Esophagus muscularis mucosa (tissue), 4 donors: ENCODE data around the gene MBNL1. TPM values are rescaled to one million over a fixed set of nuclear protein-coding genes. Genes with fewer than 3 reads are reported as not detected.

Source experiments
- DNase-seq: peaks from one replicate; pipeline ENCODE4 v3.0.0-alpha.2; 2017; ENCODE audit errors: extremely low spot score
- H3K27ac ChIP-seq, 4 donors: fragments of 200-600 bp; sonication (generic); replicated peaks in 1 of 4; 1 replicate in 3 of 4; 2 replicates in 1 of 4; pipeline ENCODE4 v1.5.1; 2016 to 2019; ENCODE audit warnings: mild to moderate bottlenecking in 1 of 4
- H3K27me3 ChIP-seq, 4 donors: fragments of 200-600 bp; sonication (generic); one replicate each; pipeline versions ENCODE4 v1.5.1 to v1.6.0; 2016 to 2019
- H3K36me3 ChIP-seq, 4 donors: fragments of 200-600 bp; sonication (generic); one replicate each; pipeline ENCODE4 v1.5.1; 2016 to 2019
- H3K4me1 ChIP-seq, 4 donors: fragments of 200-600 bp; sonication (generic); one replicate each; pipeline ENCODE4 v1.5.1; 2016 to 2019
- H3K4me3 ChIP-seq, 4 donors: fragments of 200-600 bp; sonication (generic); 1 replicate in 2 of 4; 2 replicates in 2 of 4; pipeline ENCODE4 v1.5.1; 2016 to 2019; ENCODE audit warnings: mild to moderate bottlenecking in 4 of 4, moderate library complexity in 1 of 4
- H3K9me3 ChIP-seq, 4 donors: fragments of 200-600 bp; sonication (generic); 1 replicate in 3 of 4; 2 replicates in 1 of 4; pipeline ENCODE4 v1.5.1; 2016 to 2019
- EP300 ChIP-seq: sonication (generic); formaldehyde crosslinking; IDR thresholded peaks from one replicate; pipeline ENCODE4 v1.6.1; 2017; ENCODE audit warnings: antibody characterized with exemption
- POLR2A ChIP-seq: fragments of 450-650 bp; IDR thresholded peaks from one replicate; pipeline ENCODE4 v1.6.1; 2017; ENCODE audit warnings: antibody characterized with exemption, moderate library complexity, mild to moderate bottlenecking, low read depth
- POLR2AphosphoS5 ChIP-seq, 2 donors: sonication (generic); formaldehyde crosslinking; IDR thresholded peaks; one replicate each; pipeline ENCODE4 v1.6.1; 2017; ENCODE audit warnings: antibody characterized with exemption in 2 of 2
- WGBS: methylation state at CpG from one replicate; pipeline ENCODE4 v1.1.5; 2018; 5-methylcytosine and 5-hydroxymethylcytosine counted together
- intact Hi-C: fragments of 100-400 bp; cut with DNase I; formaldehyde crosslinking; loops from one replicate; pipeline ENCODE4 v1.15.1; 2023
- total RNA-seq, 4 donors: library from RNA; depleted of rRNA; stranded (reverse); fragments of >200 nt; gene quantifications; one replicate each; pipeline versions ENCODE4 v1.1.0 to v1.2.1, GENCODE V29; 2016
- TF ChIP-seq, protein P1 (sequence below), 3 experiments: fragments of 200-600 bp in 2 of 3; fragments of 450-650 bp in 1 of 3; sonication (generic) in 2 of 3; IDR thresholded peaks; one replicate each; pipeline ENCODE4 v1.5.1; 2017 to 2019; ENCODE audit warnings: antibody characterized with exemption in 3 of 3, mild to moderate bottlenecking in 2 of 3, moderate library complexity in 1 of 3

MBNL1 gene
- total RNA-seq, 4 donors from 2014 or later = 635 to 868 (median 720) TPM

DNA sequence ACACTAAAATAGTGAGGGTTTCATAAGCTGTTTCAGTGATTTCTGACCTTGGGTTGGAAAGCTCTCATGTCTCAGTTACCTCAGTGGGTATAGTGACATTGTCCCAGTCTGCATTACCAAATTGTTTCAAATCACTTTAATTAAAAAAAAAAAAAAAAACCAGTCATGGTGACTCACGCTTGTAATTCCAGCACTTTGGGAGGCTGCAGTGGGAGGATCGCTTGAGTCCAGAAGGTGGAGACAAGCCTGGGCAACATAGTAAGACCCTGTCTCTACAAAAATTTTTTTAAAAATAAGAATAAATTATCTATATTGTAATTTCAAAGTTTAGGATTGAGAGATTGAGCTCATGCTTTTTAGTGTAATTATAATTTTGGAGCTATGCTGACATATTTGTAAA lies 78.0 kb downstream of the MBNL1 start:
- Histone ChIP-seq H3K27ac (no peak overlapping the region), H3K4me1 (peaks cover 52 to 89% (median 74%) of the 10 kb centered on the region in 4 donors), H3K27me3 (no peaks in the 10 kb centered on the region), H3K4me3 (no peak overlapping the region), H3K9me3 (no peaks in the 10 kb centered on the region), H3K36me3 (peaks cover 4 to 7% (median 5%) of the 10 kb centered on the region in 4 donors)
- 93% methylated on average over 2 of the region's 2 CpGs for WGBS
- intact Hi-C loops = no loop called here
- DNase-seq = no peak
- TF ChIP-seq POLR2A (no peak), EP300 (no peak), POLR2AphosphoS5 (IDR thresholded peaks at IDR 0.05) (no peak)
- TF ChIP-seq, protein P1, sequence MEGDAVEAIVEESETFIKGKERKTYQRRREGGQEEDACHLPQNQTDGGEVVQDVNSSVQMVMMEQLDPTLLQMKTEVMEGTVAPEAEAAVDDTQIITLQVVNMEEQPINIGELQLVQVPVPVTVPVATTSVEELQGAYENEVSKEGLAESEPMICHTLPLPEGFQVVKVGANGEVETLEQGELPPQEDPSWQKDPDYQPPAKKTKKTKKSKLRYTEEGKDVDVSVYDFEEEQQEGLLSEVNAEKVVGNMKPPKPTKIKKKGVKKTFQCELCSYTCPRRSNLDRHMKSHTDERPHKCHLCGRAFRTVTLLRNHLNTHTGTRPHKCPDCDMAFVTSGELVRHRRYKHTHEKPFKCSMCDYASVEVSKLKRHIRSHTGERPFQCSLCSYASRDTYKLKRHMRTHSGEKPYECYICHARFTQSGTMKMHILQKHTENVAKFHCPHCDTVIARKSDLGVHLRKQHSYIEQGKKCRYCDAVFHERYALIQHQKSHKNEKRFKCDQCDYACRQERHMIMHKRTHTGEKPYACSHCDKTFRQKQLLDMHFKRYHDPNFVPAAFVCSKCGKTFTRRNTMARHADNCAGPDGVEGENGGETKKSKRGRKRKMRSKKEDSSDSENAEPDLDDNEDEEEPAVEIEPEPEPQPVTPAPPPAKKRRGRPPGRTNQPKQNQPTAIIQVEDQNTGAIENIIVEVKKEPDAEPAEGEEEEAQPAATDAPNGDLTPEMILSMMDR (IDR thresholded peaks at IDR 0.05) = no peak

DNA sequence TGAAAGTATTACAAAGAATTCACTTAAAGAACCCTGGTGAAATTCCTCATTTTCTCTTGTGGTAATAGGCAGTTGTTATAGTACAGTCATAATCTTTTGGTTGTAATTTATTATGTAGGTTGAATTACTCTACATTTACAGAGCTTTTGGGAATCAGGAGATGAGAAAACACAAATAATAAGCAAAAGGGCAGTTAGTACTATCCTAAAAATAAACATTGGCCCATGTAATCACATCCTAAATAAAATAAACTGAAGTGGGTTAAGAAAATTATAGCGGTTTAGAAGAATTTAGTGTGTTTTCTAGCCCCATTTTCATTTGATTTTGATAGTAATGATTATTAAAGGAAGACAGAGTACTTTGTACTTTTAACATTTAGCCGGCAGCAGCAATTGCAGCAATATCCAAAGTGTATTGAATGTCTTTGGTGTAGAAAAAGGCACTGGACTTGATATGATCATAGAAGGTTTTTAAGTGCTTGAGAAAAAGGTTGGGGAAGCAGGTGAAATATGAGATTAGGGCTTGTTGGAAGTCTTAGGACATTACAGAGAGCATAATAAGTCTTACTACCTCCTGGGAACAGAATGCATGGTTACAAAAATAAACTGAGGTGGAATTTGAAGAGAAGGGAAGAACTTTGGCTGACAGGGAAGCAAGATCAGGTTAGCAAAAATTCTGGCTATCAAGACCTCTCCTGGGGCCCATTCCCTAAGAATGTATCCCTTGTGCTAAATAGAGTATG lies 79.9 kb downstream of the MBNL1 start:
- Histone ChIP-seq H3K4me1 (peaks cover 60 to 89% (median 75%) of the 10 kb centered on the region in 4 donors), H3K36me3 (peaks cover 0 to under 1% (median 0%) of the 10 kb centered on the region in 4 donors), H3K27me3 (no peaks in the 10 kb centered on the region), H3K4me3 (no peak overlapping the region), H3K9me3 (no peaks in the 10 kb centered on the region), H3K27ac (peak overlapping the region; percentile 8 to 37 (median 19))
- no peak for DNase-seq
- WGBS = 71% methylated on average over 2 of the region's 2 CpGs
- intact Hi-C loops = no loop called here
- TF ChIP-seq EP300 (no peak), POLR2AphosphoS5 (IDR thresholded peaks at IDR 0.05) (peak in 1 of 2 donors; percentile 22)

DNA sequence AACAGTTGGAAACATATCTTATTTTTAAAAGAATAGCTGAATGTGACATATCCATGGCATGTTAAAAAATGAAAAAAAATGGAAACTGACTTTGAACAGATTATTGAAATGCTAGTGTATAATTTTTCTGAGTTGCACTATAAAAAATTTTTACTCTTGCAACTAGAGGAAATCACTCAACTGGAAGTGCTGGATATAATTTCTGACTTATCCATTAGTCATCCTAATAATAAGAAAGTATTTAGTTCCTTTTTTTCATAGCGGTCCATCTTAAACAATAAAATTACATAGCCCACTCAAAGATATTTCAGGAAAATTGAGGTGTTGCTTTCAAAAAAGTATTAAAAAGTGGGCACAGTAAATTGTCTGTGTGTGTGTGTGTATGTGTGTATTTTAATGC lies 80.7 kb downstream of the MBNL1 start:
- DNase-seq = no peak
- H3K4me3 ChIP-seq = no peak overlapping the region
- intact Hi-C loops = no loop called here
- WGBS = 52% methylated on average over 1 of the region's 1 CpG
- peaks cover 56 to 89% (median 71%) of the 10 kb centered on the region in 4 donors for H3K4me1 ChIP-seq
- no peak for TF ChIP-seq POLR2AphosphoS5 (IDR thresholded peaks at IDR 0.05)
- TF ChIP-seq POLR2A = no peak
- TF ChIP-seq EP300 = no peak
- TF ChIP-seq, protein P1 (IDR thresholded peaks at IDR 0.05) = no peak
- peak overlapping the region in 3 of 4 donors; percentile 8 to 20 (median 12) for H3K27ac ChIP-seq
- H3K27me3 ChIP-seq = no peaks in the 10 kb centered on the region
- H3K36me3 ChIP-seq = no peaks in the 10 kb centered on the region
- H3K9me3 ChIP-seq = no peaks in the 10 kb centered on the region

DNA sequence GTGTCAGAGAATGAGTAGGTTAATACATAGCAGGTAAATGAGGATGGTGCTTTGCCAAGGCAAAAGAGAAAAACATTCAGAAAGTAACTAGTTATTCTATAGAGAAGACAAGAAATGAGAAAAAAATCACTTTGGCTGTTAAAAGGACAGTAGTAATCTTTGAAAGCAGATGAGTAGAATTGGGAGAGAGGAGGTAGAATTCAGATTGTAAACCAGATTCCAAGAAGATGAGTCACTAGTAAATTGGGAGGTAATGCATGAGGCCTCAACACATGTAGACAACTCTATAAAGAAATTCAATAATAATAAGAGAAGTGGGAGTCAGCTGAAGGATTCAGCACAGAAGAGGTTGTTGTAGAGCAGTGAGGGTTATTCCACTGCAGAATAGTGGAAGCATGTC lies 81.4 kb downstream of the MBNL1 start:
- peaks cover 51 to 88% (median 67%) of the 10 kb centered on the region in 4 donors for H3K4me1 ChIP-seq
- H3K4me3 ChIP-seq = no peak overlapping the region
- intact Hi-C loops = no loop called here
- no peaks in the 10 kb centered on the region for H3K27me3 ChIP-seq
- TF ChIP-seq, protein P1 (IDR thresholded peaks at IDR 0.05) = no peak
- TF ChIP-seq POLR2AphosphoS5 (IDR thresholded peaks at IDR 0.05) = no peak
- no peak for TF ChIP-seq POLR2A
- no peak for TF ChIP-seq EP300
- H3K27ac ChIP-seq = peak overlapping the region in 1 of 4 donors; percentile 20
- no peaks in the 10 kb centered on the region for H3K9me3 ChIP-seq
- no peaks in the 10 kb centered on the region for H3K36me3 ChIP-seq
- no peak for DNase-seq

DNA sequence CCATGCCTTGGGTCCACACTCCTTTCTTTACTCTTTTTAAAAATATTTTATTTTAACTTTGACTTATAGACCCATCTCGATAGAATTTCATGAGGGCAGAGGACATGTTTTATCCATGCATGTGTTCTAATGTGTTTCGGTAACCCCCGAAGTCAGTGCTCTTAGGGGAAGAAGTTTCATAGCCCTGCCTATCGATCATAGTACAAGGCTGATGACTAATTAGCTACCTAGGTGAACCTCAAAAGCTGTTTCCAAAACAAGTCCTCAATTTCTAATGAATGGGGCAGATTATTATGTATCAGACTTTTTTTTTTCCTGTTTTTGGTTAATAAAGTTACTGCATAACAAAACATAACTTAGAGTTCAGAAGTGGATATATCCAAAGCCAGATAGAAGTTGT lies 82.0 kb downstream of the MBNL1 start:
- Histone ChIP-seq H3K27ac (peak overlapping the region in 1 of 4 donors; percentile 5), H3K4me3 (no peak overlapping the region), H3K36me3 (no peaks in the 10 kb centered on the region), H3K27me3 (no peaks in the 10 kb centered on the region), H3K4me1 (peaks cover 50 to 88% (median 64%) of the 10 kb centered on the region in 4 donors), H3K9me3 (no peaks in the 10 kb centered on the region)
- intact Hi-C loops = no loop called here
- WGBS = 94% methylated on average over 4 of the region's 4 CpGs
- TF ChIP-seq, protein P1 (IDR thresholded peaks at IDR 0.05) = no peak
- no peak for TF ChIP-seq EP300
- TF ChIP-seq POLR2AphosphoS5 (IDR thresholded peaks at IDR 0.05) = no peak
- TF ChIP-seq POLR2A = no peak
- DNase-seq = no peak
